Progenitor cell of endocrine pancreas (in vitro differentiated cells): ENCODE measurements around the gene VWA2. TPM values are rescaled to one million over a fixed set of nuclear protein-coding genes. Genes with fewer than 3 reads are reported as not detected.

ENCODE experiments used
- DNase-seq: peaks from one replicate; pipeline ENCODE4 v3.0.0; 2021; ENCODE audit warnings: low spot score; ENCODE audit not compliant: unreplicated experiment
- H3K27ac Mint-ChIP-seq: 2 replicates; pipeline ENCODE4 v1.8.0; 2021; ENCODE audit warnings: mild to moderate bottlenecking, moderate library complexity, mixed read lengths
- H3K27me3 Mint-ChIP-seq: 2 replicates; pipeline ENCODE4 v1.8.0; 2021; ENCODE audit warnings: mixed read lengths
- H3K36me3 Mint-ChIP-seq: 2 replicates; pipeline ENCODE4 v1.8.0; 2022; ENCODE audit warnings: mixed read lengths; ENCODE audit not compliant: insufficient read depth
- H3K4me1 Mint-ChIP-seq: 2 replicates; pipeline ENCODE4 v1.8.0; 2021; ENCODE audit warnings: low read depth, mixed read lengths
- H3K4me3 Mint-ChIP-seq: 2 replicates; pipeline ENCODE4 v1.8.0; 2021; ENCODE audit warnings: low read depth, mild to moderate bottlenecking, moderate library complexity, mixed read lengths
- H3K9me3 Mint-ChIP-seq: 2 replicates; pipeline ENCODE4 v1.8.0; 2021; ENCODE audit warnings: low read depth, mixed read lengths
- total RNA-seq: library from RNA; stranded (reverse); gene quantifications from 2 replicates; pipeline ENCODE4 v1.2.1, GENCODE V29; 2021
- TF ChIP-seq, protein P1 (sequence below): fragments of 200-600 bp; sonication (generic); IDR thresholded peaks from one replicate; pipeline ENCODE4 v1.5.0; 2021; ENCODE audit warnings: antibody characterized with exemption, mild to moderate bottlenecking; ENCODE audit not compliant: unreplicated experiment

The VWA2 gene
- total RNA-seq, 1 donor from 2014 or later: 12.4 TPM

DNA sequence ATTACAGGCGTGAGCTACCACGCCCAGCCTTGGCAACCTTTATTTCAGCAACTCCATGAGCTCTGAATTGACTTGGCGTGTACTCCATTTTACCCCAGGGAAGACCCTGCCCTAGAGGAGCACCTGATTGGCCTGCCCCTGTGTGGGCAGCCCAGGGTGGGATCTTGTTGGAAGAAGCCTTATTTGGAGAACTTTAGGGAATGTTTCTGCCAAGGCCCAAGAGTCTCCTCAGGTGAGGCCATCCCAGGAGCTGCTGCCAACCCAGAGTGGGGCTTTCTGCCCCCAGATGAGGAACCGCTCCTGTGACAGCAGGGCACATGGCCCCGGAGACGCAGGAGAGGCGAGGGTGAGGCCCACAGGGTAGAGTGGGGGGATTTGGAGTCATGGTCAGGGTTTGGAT, 42.0 kb downstream of the VWA2 start:
- DNase-seq: no peak
- no peaks in the 10 kb centered on the region for H3K9me3 Mint-ChIP-seq
- no peaks in the 10 kb centered on the region for H3K4me1 Mint-ChIP-seq
- H3K27me3 Mint-ChIP-seq: no peaks in the 10 kb centered on the region
- no peak overlapping the region for H3K4me3 Mint-ChIP-seq
- TF ChIP-seq, protein P1, sequence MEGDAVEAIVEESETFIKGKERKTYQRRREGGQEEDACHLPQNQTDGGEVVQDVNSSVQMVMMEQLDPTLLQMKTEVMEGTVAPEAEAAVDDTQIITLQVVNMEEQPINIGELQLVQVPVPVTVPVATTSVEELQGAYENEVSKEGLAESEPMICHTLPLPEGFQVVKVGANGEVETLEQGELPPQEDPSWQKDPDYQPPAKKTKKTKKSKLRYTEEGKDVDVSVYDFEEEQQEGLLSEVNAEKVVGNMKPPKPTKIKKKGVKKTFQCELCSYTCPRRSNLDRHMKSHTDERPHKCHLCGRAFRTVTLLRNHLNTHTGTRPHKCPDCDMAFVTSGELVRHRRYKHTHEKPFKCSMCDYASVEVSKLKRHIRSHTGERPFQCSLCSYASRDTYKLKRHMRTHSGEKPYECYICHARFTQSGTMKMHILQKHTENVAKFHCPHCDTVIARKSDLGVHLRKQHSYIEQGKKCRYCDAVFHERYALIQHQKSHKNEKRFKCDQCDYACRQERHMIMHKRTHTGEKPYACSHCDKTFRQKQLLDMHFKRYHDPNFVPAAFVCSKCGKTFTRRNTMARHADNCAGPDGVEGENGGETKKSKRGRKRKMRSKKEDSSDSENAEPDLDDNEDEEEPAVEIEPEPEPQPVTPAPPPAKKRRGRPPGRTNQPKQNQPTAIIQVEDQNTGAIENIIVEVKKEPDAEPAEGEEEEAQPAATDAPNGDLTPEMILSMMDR: no peak
- no peaks in the 10 kb centered on the region for H3K36me3 Mint-ChIP-seq
- H3K27ac Mint-ChIP-seq: no peak overlapping the region

DNA sequence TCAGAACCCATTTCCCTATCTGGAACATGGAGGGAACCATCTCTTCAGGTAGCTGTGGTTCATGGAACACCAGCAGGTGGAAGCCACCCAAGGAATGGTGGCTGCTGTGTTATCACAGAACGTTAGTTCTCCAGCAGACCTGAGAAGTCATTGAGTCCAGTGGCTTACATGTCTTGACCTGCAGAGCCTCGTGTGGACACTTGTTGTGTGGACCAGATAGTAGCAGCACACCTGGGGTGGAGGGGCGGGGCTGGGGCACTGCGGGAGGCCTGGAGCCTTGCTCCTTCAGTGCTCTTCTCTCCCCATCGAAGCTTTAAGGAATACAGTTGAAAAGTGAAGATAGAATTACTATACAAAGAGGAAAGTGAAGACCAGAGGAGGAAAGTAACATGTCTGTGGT, 42.4 kb downstream of the VWA2 start:
- no peak overlapping the region for H3K27ac Mint-ChIP-seq
- TF ChIP-seq, protein P1: no peak
- H3K36me3 Mint-ChIP-seq: no peaks in the 10 kb centered on the region
- H3K4me3 Mint-ChIP-seq: no peak overlapping the region
- DNase-seq: no peak
- no peaks in the 10 kb centered on the region for H3K27me3 Mint-ChIP-seq
- H3K9me3 Mint-ChIP-seq: no peaks in the 10 kb centered on the region
- no peaks in the 10 kb centered on the region for H3K4me1 Mint-ChIP-seq

DNA sequence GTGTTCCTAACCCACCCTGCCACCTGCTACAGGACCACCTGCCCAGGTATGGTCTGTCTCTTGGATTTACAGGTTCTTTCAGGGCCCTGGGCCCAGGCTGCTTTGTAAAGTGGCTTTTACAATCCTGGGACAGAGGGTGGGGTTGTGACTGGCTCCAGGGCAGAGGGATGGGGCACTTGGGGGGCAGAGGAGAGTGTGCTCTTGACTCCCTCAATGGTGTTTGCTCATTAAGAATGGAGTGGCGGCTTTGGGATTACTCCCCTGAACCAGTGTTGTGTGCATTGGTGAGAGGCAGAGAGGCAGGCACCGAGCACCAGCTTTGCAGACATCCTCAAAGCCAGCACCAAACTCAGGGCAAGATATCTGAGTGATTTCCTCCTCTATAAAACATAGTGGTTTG, 43.5 kb downstream of the VWA2 start:
- no peaks in the 10 kb centered on the region for H3K4me1 Mint-ChIP-seq
- H3K36me3 Mint-ChIP-seq: no peaks in the 10 kb centered on the region
- DNase-seq: no peak
- no peaks in the 10 kb centered on the region for H3K27me3 Mint-ChIP-seq
- no peak overlapping the region for H3K27ac Mint-ChIP-seq
- H3K4me3 Mint-ChIP-seq: no peak overlapping the region
- TF ChIP-seq, protein P1: no peak
- no peaks in the 10 kb centered on the region for H3K9me3 Mint-ChIP-seq

DNA sequence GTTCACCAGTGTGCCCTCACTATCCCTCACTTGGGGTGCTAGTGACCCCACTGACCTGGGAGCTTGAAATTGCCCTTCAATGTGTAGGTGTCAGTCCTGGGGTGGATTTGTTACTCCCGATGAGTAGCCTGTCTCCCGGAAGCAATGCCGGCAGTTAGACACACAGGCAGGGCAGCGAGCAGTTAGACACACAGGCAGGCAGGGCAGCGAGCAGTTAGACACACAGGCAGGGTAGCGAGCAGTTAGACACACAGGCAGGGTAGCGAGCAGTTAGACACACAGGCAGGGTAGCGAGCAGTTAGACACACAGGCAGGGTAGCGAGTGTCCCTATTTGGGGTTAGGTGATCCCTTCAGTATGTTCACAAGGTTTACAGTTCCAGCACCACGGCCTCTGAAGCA, 44.0 kb downstream of the VWA2 start:
- no peaks in the 10 kb centered on the region for H3K36me3 Mint-ChIP-seq
- H3K27ac Mint-ChIP-seq: no peak overlapping the region
- H3K4me3 Mint-ChIP-seq: no peak overlapping the region
- no peaks in the 10 kb centered on the region for H3K27me3 Mint-ChIP-seq
- no peak for DNase-seq
- H3K9me3 Mint-ChIP-seq: no peaks in the 10 kb centered on the region
- H3K4me1 Mint-ChIP-seq: no peaks in the 10 kb centered on the region
- TF ChIP-seq, protein P1: no peak

DNA sequence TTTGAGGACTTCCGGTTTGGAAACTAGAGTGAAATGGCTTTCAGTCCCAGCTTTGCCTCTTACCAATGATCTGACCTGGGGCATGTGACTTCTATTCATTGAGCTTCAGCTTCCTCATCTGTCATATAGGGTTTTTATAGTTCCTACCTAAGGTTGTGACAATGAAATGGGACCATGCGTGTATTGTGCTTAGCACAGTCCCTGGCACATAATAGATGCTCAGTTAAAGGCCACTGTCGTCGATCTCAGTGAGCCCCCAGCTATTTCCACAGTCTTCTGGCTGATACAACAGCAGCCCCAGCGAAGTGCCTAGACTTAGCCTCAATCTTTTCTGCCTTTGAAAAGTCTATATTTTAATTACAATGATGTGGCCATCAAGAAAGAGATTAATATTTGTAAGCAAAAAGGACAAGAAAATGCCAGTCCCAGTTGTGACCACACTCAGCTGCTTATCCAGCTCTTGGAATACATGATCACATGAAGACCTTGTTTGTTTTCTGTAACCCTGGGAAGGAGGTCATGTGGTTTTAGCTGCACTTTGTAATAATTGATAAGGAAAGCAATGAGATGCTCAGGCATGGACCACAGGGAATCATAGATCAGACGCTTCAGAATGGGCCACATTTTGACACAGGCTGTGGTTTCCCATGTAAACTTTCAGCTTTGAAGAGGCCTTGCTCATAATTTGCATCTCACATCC, 44.6 kb downstream of the VWA2 start:
- no peaks in the 10 kb centered on the region for H3K4me1 Mint-ChIP-seq
- H3K27ac Mint-ChIP-seq: no peak overlapping the region
- H3K36me3 Mint-ChIP-seq: no peaks in the 10 kb centered on the region
- H3K27me3 Mint-ChIP-seq: no peaks in the 10 kb centered on the region
- TF ChIP-seq, protein P1: no peak
- no peak overlapping the region for H3K4me3 Mint-ChIP-seq
- DNase-seq: no peak
- no peaks in the 10 kb centered on the region for H3K9me3 Mint-ChIP-seq
